Stomach (tissue), 9 donors: ENCODE measurements around the gene AIFM2. TPM values are rescaled to one million over a fixed set of nuclear protein-coding genes. Genes with fewer than 3 reads are reported as not detected.

Source experiments
- DNase-seq, 2 donors: peaks; one replicate each; pipeline versions ENCODE4 v3.0.0 to v3.0.0-alpha.2; 2013 to 2019
- H3K27ac ChIP-seq, 5 donors: fragments of 200-600 bp in 4 of 5; sonication (generic) in 4 of 5; one replicate each; pipeline ENCODE4 v1.5.1; 2013 to 2019; ENCODE audit warnings: mild to moderate bottlenecking in 1 of 5, moderate library complexity in 1 of 5
- H3K27me3 ChIP-seq, 3 donors: fragments of 200-600 bp; sonication (generic); one replicate each; pipeline ENCODE4 v1.5.1; 2017 to 2019; ENCODE audit warnings: mixed run types in 1 of 3
- H3K36me3 ChIP-seq, 4 donors: fragments of 200-600 bp; sonication (generic); 1 replicate in 3 of 4; 2 replicates in 1 of 4; pipeline ENCODE4 v1.5.1; 2016 to 2019
- H3K4me1 ChIP-seq, 4 donors: fragments of 200-600 bp; sonication (generic); one replicate each; pipeline ENCODE4 v1.5.1; 2016 to 2019
- H3K4me3 ChIP-seq, 4 donors: fragments of 200-600 bp; sonication (generic) in 3 of 4; one replicate each; pipeline ENCODE4 v1.5.1; 2016 to 2019; ENCODE audit warnings: mild to moderate bottlenecking in 1 of 4
- H3K9me3 ChIP-seq, 4 donors: fragments of 200-600 bp; sonication (generic); one replicate each; pipeline ENCODE4 v1.5.1; 2016 to 2019
- EP300 ChIP-seq: sonication (generic); formaldehyde crosslinking; IDR thresholded peaks from one replicate; pipeline ENCODE4 v1.6.1; 2017; ENCODE audit warnings: antibody characterized with exemption
- POLR2A ChIP-seq, 4 donors: fragments of 450-650 bp; IDR thresholded peaks; one replicate each; pipeline ENCODE4 v1.6.1; 2016; ENCODE audit warnings: antibody characterized with exemption in 4 of 4, control low read depth in 2 of 4, mild to moderate bottlenecking in 1 of 4, moderate library complexity in 1 of 4
- POLR2AphosphoS5 ChIP-seq, 3 donors: sonication (generic); formaldehyde crosslinking; IDR thresholded peaks; one replicate each; pipeline ENCODE4 v1.6.1; 2016; ENCODE audit warnings: antibody characterized with exemption in 3 of 3
- WGBS, 5 donors: extraction: QIAGEN DNeasy Blood & Tissue Kit in 3 of 5; methylation state at CpG; one replicate each; pipeline versions ENCODE4 v1.1.5 to v1.1.7; 2013 to 2018; 5-methylcytosine and 5-hydroxymethylcytosine counted together
- intact Hi-C: fragments of 100-400 bp; cut with DNase I; formaldehyde crosslinking; loops from one replicate; pipeline ENCODE4 v1.15.1; 2023; ENCODE audit warnings: low total_unique reads
- polyA plus RNA-seq, 3 donors: library from polyadenylated mRNA; stranded (reverse); fragments of 200-250 nt; gene quantifications; one replicate each; pipeline ENCODE4 v1.2.3, GENCODE V29; 2013
- total RNA-seq, 5 donors: library from RNA; depleted of rRNA; stranded (reverse); fragments of >200 nt; gene quantifications; one replicate each; pipeline versions ENCODE4 v1.1.0 to v1.2.3, GENCODE V29; 2014 to 2016
- TF ChIP-seq, protein P1 (sequence below), 7 experiments: fragments of 450-650 bp in 4 of 7; fragments of 200-600 bp in 3 of 7; sonication (generic) in 3 of 7; IDR thresholded peaks; one replicate each; pipeline ENCODE4 v1.5.1; 2016 to 2019; ENCODE audit warnings: antibody characterized with exemption in 7 of 7, control low read depth in 2 of 7, mild to moderate bottlenecking in 1 of 7
- donor health status: healthy with polysubstance abuse.
- donor health status: Bipolar disorder and iron deficiency.
- donor health status: healthy.

The AIFM2 gene
- total and polyA plus RNA-seq, 8 donors = 4.5 to 14.5 (median 6.1) TPM

DNA sequence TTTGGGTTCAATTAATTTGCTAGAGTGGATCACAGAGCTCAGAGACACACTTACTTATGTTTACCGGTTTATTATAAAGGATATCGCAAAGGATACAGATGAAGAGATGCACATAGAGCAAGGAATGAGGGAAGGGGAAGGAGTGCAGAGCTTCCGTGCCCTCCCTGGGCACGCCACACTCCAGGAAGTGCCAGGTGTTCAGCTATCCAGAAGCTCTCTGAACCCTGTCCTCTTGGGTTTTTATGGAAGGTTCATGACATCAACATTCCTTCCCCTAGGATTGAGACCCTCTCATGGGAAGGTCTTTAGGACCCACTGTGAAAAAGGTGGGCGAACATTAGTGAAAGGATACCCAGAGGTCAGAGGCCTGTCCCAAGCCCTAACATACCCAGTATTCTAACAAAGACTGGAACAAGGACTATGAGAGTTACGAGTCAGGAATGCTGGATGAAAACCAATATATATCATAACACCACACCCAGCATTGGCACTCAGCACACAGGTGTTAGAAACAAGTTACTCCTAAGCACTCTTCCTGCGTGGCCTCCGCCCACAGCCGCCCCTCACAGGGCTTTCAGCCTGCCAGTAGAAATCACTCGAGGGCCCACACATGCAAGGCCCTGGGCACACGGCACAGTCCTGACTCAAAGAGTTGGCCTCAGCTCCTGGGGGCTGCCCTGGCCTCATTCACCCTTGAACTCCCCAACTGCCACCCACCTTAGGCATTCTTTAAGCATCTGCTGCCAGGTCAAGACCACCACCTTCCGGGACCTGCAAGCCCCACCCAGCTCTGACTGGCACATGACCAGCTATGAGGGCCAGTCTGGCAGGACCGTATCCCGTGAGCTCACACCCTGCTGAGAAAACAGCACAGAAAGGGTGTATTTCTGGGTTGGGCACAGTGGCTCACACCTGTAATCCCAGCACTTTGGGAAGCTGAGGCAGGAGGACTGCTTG lies 5.6 kb upstream of the AIFM2 start:
- peak; percentile 25 to 30 for DNase-seq
- no peaks in the 10 kb centered on the region for H3K9me3 ChIP-seq
- H3K4me1 ChIP-seq = peaks cover 0 to 14% (median 5%) of the 10 kb centered on the region in 4 donors
- intact Hi-C loops = no loop called here
- H3K4me3 ChIP-seq = no peak overlapping the region
- TF ChIP-seq, protein P1, sequence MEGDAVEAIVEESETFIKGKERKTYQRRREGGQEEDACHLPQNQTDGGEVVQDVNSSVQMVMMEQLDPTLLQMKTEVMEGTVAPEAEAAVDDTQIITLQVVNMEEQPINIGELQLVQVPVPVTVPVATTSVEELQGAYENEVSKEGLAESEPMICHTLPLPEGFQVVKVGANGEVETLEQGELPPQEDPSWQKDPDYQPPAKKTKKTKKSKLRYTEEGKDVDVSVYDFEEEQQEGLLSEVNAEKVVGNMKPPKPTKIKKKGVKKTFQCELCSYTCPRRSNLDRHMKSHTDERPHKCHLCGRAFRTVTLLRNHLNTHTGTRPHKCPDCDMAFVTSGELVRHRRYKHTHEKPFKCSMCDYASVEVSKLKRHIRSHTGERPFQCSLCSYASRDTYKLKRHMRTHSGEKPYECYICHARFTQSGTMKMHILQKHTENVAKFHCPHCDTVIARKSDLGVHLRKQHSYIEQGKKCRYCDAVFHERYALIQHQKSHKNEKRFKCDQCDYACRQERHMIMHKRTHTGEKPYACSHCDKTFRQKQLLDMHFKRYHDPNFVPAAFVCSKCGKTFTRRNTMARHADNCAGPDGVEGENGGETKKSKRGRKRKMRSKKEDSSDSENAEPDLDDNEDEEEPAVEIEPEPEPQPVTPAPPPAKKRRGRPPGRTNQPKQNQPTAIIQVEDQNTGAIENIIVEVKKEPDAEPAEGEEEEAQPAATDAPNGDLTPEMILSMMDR (IDR thresholded peaks at IDR 0.05) = no peak
- TF ChIP-seq EP300 (no peak), POLR2A (IDR thresholded peaks at IDR 0.05) (no peak), POLR2AphosphoS5 (IDR thresholded peaks at IDR 0.05) (no peak)
- H3K36me3 ChIP-seq = peaks cover 6 to 27% (median 12%) of the 10 kb centered on the region in 4 donors
- H3K27ac ChIP-seq = peak overlapping the region in 4 of 5 donors; percentile 35 to 62 (median 51)
- WGBS, 5 donors = 62 to 79% (median 69%) methylated on average over 14 of the region's 14 CpGs
- H3K27me3 ChIP-seq = no peaks in the 10 kb centered on the region

DNA sequence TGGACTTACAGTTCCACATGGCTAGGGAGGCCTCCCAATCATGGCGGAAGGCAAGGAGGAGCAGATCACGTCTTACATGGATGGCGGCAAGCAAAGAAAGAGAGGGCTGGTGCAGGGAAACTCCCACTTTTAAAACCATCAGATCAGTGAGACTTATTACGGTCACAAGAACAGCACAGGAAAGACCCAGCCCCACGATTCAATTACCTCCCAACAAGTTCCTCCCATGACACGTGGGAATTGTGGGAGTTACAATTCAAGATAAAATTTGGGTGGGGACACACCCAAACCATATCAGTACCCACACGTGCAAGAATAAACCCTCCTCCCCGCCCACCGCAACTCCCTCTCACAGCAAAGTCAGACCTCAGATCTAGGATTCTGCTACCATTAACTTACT lies 4.5 kb upstream of the AIFM2 start:
- WGBS, 5 donors = 68 to 80% (median 74%) methylated on average over 9 of the region's 9 CpGs
- H3K4me3 ChIP-seq = no peak overlapping the region
- intact Hi-C loops = no loop called here
- peak overlapping the region in 1 of 5 donors; percentile 62 for H3K27ac ChIP-seq
- peak in 1 of 2 donors; percentile 16 for DNase-seq
- peaks cover 0 to 18% (median 13%) of the 10 kb centered on the region in 4 donors for H3K4me1 ChIP-seq
- no peaks in the 10 kb centered on the region for H3K9me3 ChIP-seq
- no peaks in the 10 kb centered on the region for H3K27me3 ChIP-seq
- TF ChIP-seq EP300 (no peak), POLR2AphosphoS5 (IDR thresholded peaks at IDR 0.05) (no peak)
- peaks cover 6 to 22% (median 12%) of the 10 kb centered on the region in 4 donors for H3K36me3 ChIP-seq

DNA sequence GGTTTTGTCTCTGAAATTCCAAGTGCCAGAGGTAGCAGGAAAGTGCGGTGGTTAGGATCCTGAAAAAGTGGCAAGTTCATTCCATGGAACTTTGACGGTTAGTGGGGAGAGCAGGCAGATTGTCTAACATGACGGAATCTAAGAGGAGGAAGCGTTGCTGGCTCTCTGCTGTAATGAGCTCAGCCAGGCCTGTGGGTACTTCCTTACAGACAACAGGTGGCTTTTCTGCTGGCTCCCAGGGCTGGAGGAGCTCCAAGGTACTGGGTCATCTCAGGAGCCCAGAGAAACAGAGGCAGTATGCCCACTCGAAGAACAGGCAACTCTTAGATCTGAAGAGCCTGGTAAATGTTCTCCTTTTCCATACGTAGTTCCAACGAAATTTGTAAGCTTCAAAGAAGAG lies 3.1 kb upstream of the AIFM2 start:
- H3K9me3 ChIP-seq = no peaks in the 10 kb centered on the region
- intact Hi-C loops = no loop called here
- H3K4me3 ChIP-seq = no peak overlapping the region
- no peaks in the 10 kb centered on the region for H3K27me3 ChIP-seq
- no peak overlapping the region for H3K27ac ChIP-seq
- WGBS, 5 donors = 76 to 91% (median 77%) methylated on average over 7 of the region's 7 CpGs
- H3K36me3 ChIP-seq = peaks cover 6 to 22% (median 12%) of the 10 kb centered on the region in 4 donors
- no peak for TF ChIP-seq POLR2AphosphoS5 (IDR thresholded peaks at IDR 0.05)
- TF ChIP-seq POLR2A (IDR thresholded peaks at IDR 0.05) = no peak
- no peak for TF ChIP-seq EP300
- TF ChIP-seq, protein P1 (IDR thresholded peaks at IDR 0.05) = no peak
- H3K4me1 ChIP-seq = peaks cover 9 to 33% (median 26%) of the 10 kb centered on the region in 4 donors
- DNase-seq = peak in 1 of 2 donors; percentile 20

DNA sequence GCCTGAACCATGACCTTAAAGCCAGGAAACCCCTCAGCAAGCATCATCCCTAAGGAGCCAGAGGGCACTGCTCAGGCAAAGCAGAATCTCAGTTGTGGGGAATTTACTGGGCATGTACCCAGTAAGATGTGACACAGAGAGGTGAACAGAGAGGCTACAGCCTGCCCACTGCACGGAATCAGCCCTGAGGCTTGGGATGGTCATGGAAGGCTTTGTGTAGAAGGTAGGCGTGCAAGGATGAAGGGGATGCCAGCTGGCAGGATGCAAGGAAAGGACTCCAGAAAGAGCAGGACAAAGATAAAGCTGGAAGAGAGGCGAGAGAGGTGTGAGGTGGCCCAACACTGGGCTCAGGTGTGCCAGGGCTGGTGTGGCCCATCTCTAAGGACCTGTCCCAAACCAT lies 2.4 kb upstream of the AIFM2 start:
- peaks cover 9 to 35% (median 28%) of the 10 kb centered on the region in 4 donors for H3K4me1 ChIP-seq
- DNase-seq = peak in 1 of 2 donors; percentile 11
- intact Hi-C loops = no loop called here
- TF ChIP-seq, protein P1 (IDR thresholded peaks at IDR 0.05) = no peak
- TF ChIP-seq POLR2AphosphoS5 (IDR thresholded peaks at IDR 0.05) = no peak
- TF ChIP-seq POLR2A (IDR thresholded peaks at IDR 0.05) = no peak
- no peak for TF ChIP-seq EP300
- H3K27ac ChIP-seq = no peak overlapping the region
- H3K27me3 ChIP-seq = no peaks in the 10 kb centered on the region
- 86 to 94% (median 89%) methylated on average over 3 of the region's 3 CpGs for WGBS, 5 donors
- H3K9me3 ChIP-seq = no peaks in the 10 kb centered on the region
- peaks cover 6 to 19% (median 12%) of the 10 kb centered on the region in 4 donors for H3K36me3 ChIP-seq
- no peak overlapping the region for H3K4me3 ChIP-seq
